GM19452 (cell line): ENCODE data around the gene DXO.
"Not testable (repeated sequence)": the region's sequence is repeated elsewhere in the genome, so short reads cannot be mapped to it uniquely, and the experiment has no call there.

ENCODE experiments used
- ATAC-seq: cut with Tn5 transposase; IDR thresholded peaks from one replicate; pipeline ENCODE4 v1.9.1; 2021; ENCODE audit not compliant: unreplicated experiment

DXO gene

GRCh38 chr6:31980195-31980876 is 8.4 kb upstream of the DXO start:
- not testable (repeated sequence) for ATAC-seq

DNA sequence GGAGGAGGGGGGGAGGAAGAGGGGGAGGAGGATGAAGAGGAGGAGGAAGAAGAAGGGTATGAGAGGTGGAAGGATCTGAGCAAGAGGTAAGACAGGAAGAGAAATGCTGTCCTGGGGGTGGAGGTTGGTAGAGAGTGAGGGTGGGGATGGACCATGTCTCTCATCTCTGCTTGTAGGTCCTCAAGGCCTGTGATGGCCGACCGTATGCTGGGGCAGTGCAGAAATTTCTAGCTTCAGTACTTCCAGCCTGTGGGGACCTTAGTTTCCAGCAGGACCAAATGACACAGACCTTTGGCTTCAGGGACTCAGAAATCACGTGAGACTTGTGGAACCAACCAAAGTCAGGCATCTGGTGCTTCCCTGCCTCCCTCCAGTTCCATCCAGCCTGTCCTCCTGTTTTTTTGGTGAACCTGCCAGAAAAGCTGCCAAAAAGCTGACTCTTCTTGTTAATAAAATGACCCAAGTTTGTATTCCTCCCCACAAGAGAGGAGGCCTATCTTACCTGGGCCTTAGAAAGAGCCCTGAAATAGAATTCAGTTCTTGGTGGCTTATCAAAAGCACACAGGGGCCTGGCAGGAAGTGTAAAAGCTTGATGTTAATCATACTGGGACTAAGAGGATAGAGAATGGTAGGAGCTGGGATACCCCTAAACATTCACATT is 7.4 kb upstream of the DXO start:
- ATAC-seq: no peak

GRCh38 chr6:31978831-31979230 is 6.9 kb upstream of the DXO start:
- no peak for ATAC-seq

GRCh38 chr6:31977816-31978431 is 6.0 kb upstream of the DXO start:
- ATAC-seq: no peak

DNA sequence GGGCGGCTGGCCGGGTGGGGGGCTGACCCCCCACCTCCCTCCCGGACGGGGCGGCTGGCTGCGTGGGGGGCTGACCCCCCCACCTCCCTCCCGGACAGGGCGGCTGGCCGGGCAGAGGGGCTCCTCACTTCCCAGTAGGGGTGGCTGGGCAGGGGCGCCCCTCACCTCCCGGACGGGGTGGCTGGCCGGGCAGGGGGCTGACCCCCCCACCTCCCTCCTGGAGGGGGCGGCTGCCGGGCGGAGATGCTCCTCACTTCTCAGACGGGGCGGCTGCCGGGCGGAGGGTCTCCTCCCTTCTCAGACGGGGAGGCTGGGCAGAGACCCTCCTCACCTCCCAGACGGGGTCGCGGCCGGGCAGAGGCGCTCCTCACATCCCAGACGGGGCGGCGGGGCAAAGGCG is 4.1 kb upstream of the DXO start:
- not testable (repeated sequence) for ATAC-seq

GRCh38 chr6:31972709-31973350 is 892 bp upstream of the DXO start:
- ATAC-seq: no peak

GRCh38 chr6:31971279-31971992 is 502 bp downstream of the DXO start:
- ATAC-seq: no peak

DNA sequence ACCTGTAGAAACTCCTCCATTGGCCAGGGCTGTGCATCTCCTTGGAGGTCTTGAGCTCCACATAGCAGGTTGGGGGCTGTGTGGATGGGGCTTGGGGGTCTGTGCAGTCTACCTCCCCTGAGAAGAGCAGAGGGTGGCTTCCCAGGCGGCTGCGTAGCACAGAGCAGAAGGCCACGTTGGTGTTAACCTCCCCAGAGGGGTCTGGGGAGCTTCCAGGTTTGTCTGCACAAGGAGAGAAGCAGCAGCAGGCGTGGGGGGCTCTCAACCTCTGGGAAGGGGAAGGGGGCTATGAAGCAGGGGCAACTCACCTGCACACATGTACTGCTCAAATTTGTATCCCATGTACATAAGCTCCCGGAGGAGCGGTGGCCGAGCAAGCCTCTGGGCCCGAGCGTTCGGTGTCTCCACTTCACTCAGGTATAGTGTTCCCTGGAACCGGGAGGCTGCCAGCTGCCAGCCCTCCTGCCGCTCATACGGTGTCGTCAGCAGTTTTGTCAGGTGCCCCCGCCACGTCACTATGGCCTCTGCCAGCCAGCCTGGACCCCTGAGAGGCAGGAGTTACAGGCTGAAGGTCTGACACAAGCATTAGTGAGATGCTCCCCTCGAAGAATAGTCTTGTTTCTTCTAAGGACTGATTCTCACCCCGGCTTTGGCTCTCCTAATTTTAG is 1.2 kb downstream of the DXO start:
- ATAC-seq: no peak

DNA sequence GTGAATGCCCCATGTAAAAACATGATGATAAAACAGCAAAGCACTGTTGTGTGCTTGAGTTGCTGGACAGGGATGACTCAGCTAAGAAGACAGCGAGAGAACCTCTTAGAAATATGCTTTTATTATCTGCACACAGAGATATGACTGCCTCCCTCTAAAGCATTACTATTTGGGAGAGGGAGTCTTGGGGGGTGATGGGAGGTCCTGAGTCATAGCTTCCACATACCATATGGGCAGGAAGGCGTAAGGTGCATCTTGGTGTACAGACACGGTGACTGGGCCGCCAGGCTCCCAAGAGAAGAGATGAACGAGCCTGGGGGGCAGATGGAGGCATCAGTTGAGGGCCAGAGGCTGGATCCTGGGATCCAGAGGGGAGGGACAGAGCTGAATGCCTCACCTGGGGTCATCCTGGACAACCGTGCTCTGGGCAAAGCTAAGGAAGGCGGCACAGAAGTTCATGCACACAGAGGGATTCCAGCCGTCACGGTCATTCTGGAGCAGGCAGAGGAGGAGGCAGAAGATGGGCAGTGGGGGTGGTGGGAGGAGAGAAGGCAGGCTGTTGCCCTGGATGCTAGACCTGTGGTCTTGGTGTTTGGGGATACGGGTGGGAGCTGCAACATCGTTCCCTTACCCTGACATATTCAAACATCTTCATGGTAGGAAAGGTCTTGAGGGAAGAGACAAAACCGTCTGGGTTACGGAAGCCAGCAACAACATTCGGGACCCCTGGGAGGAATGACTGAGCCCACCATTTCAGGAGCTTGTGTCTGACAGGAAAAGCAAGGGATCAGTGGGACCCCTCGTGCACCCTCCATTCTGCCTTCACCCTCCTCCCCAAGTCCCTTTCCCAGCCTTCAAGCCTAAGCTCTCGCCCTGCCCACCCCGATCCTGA is 2.0 kb downstream of the DXO start:
- ATAC-seq: no peak

GRCh38 chr6:31968791-31969711 is 2.9 kb downstream of the DXO start:
- ATAC-seq: no peak

DNA sequence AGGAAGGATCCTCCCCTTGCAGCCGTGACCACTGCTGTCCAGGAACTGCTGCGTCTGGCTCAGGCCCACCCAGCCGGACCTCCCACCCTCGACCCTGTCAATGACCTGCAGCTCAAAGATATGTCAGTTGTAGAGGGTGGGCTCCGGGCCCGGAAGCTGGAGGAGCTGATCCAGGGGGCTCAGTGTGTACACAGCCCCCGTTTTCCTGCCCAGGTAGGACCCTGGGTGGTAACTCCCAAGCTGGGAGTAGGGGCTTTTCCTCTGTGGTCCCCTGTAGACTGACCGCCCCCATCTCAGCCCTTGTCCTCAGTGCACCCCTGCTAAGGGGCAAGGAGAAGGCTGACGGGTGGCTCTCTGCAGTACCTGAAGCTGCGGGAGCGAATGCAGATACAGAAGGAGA is 3.6 kb downstream of the DXO start:
- no peak for ATAC-seq

- no peak for ATAC-seq
These were observed 4.0 kb downstream of the DXO start for GRCh38 chr6:31967926-31968320.

- ATAC-seq: no peak
These were observed 4.7 kb downstream of the DXO start for GRCh38 chr6:31966997-31967925.

DNA sequence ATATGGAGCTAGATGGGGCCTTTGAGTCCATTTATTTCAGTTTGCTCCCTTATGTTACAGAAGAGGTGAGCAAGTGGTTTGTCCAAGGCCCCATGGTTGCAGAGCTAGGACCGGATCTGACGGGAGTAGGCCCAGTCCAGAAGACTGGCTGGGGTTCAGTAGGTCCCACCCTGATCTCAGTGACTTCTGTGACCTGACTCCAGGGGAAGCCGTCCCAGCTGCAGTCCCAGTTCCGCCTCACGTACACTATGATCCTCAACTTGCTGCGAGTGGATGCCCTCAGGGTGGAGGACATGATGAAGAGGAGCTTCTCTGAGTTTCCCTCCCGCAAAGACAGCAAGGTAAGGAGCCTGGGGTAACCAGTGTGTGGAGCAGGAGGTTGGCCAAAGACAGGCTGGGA is 5.4 kb downstream of the DXO start:
- ATAC-seq: no peak

DNA sequence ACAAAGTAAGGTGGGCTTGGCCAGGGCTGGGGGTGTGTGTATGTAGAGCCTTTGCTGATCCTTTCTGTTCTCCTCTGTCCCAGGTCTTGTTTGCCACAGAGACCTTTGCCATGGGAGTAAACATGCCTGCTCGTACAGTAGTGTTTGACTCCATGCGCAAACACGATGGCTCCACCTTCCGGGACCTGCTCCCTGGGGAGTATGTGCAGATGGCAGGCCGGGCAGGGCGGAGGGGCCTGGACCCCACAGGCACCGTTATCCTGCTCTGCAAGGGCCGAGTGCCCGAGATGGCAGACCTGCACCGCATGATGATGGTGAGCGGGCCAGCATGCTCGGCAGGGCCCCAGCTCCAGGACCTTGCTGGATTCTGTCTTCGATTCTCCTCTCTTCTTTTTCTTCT is 6.2 kb downstream of the DXO start:
- no peak for ATAC-seq

GRCh38 chr6:31963921-31964320 is 8.0 kb downstream of the DXO start:
- ATAC-seq: no peak

DNA sequence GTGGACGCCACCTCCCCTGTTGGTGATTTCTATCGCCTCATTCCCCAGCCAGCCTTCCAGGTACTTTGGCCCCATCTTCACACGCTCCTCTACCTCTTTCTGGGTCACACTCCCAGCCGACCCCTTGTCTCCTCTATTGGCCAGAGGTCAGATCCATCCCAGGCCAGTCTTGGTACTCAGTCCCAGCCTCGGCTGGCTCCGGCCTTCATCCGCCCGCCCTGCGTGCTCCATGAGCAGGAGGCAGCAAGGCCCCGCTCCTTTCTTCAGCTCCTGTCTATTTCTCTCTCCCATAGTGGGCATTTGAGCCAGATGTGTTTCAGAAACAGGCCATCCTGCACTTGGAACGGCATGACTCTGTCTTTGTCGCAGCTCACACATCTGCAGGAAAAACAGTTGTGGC is 10.3 kb downstream of the DXO start:
- no peak for ATAC-seq
